H1 (cell line): Measurements from ENCODE around the gene FAM111A. TPM values are rescaled to one million over a fixed set of nuclear protein-coding genes. Genes with fewer than 3 reads are reported as not detected.
A peak's percentile ranks its signal among the peaks of the same experiment; 100 is the strongest.

Experiments used
- CTCF ChIA-PET: fragments of 300-600 bp; sonication (Branson Sonifier 250); formaldehyde crosslinking; loops from one replicate; lab custom pipeline; 2021; ENCODE audit not compliant: partially characterized antibody; lab: Charles Lee
- POLR2A ChIA-PET: fragments of 300-600 bp; sonication (Branson Sonifier 250); formaldehyde crosslinking; loops from one replicate; lab custom pipeline; 2021; ENCODE audit warnings: inconsistent platforms; ENCODE audit not compliant: partially characterized antibody; lab: Charles Lee
- DNase-seq, 2 experiments: peaks; one replicate each; pipeline versions ENCODE4 v3.0.0 to v3.0.0-alpha.2; 2010 to 2022; ENCODE audit warnings: low spot score in 2 of 2, low read depth in 1 of 2, mixed read lengths in 1 of 2
- FAIRE-seq: peaks from 2 replicates; lab custom pipeline; 2011; peaks lifted over from hg19 to GRCh38; lab: Jason Lieb, UNC
- H2AFZ ChIP-seq: 2 replicates; pipeline ENCODE4 v1.8.1; 2012; ENCODE audit warnings: low read length, inconsistent platforms
- H2AK5ac ChIP-seq: 2 replicates; pipeline ENCODE4 v1.6.1; 2013; ENCODE audit warnings: low read depth, low read length
- H2BK120ac ChIP-seq: replicated peaks from 2 replicates; pipeline ENCODE3; 2013; ENCODE audit warnings: low read depth, low read length, inconsistent platforms
- H2BK12ac ChIP-seq: 2 replicates; pipeline ENCODE4 v1.6.1; 2013; ENCODE audit warnings: low read depth, low read length
- H2BK15ac ChIP-seq: 2 replicates; pipeline ENCODE4 v1.6.1; 2013; ENCODE audit warnings: low read length
- H2BK20ac ChIP-seq: 2 replicates; pipeline ENCODE4 v1.6.1; 2013; ENCODE audit warnings: low read length
- H2BK5ac ChIP-seq: 2 replicates; pipeline ENCODE4 v1.6.1; 2013; ENCODE audit warnings: low read depth, low read length
- H3K14ac ChIP-seq: 2 replicates; pipeline ENCODE4 v1.6.1; 2013; ENCODE audit warnings: inconsistent platforms; ENCODE audit not compliant: insufficient read length
- H3K18ac ChIP-seq: 2 replicates; pipeline ENCODE4 v1.6.1; 2013; ENCODE audit warnings: low read length; ENCODE audit errors: extremely low read depth
- H3K23ac ChIP-seq: 2 replicates; pipeline ENCODE4 v1.6.1; 2013; ENCODE audit warnings: inconsistent platforms; ENCODE audit not compliant: insufficient read length
- H3K23me2 ChIP-seq: 2 replicates; pipeline ENCODE4 v1.6.1; 2013; ENCODE audit warnings: low read depth, low read length
- H3K27ac ChIP-seq: 2 replicates; pipeline ENCODE4 v1.6.1; 2011; ENCODE audit warnings: low read depth, low read length, inconsistent platforms
- H3K27me3 ChIP-seq, 4 experiments: replicated peaks in 1 of 4; 1 replicate in 1 of 4; 2 replicates in 3 of 4; pipeline versions ENCODE4 v1.6.1 to v1.8.1; 2011 to 2013; ENCODE audit warnings: low read length in 3 of 4, mild to moderate bottlenecking in 3 of 4, inconsistent platforms in 2 of 4, mixed read lengths in 2 of 4, moderate library complexity in 1 of 4; ENCODE audit not compliant: control insufficient read depth in 3 of 4, insufficient read depth in 3 of 4; ENCODE audit errors: extremely low read depth in 1 of 4
- H3K36me3 ChIP-seq, 4 experiments: 2 replicates each; pipeline versions ENCODE4 v1.6.1 to v1.8.1; 2011 to 2013; ENCODE audit warnings: mild to moderate bottlenecking in 4 of 4, low read length in 3 of 4, moderate library complexity in 2 of 4, control low read depth in 1 of 4, inconsistent platforms in 1 of 4; ENCODE audit not compliant: insufficient read depth in 4 of 4, control insufficient read depth in 2 of 4
- H3K4ac ChIP-seq: replicated peaks from 2 replicates; pipeline ENCODE3; 2013; ENCODE audit warnings: low read length, low read depth, mixed read lengths, inconsistent platforms; ENCODE audit not compliant: insufficient read length
- H3K4me1 ChIP-seq, 4 experiments: replicated peaks in 1 of 4; 1 replicate in 1 of 4; 2 replicates in 3 of 4; pipeline versions ENCODE4 v1.6.1 to v1.8.1; 2011 to 2013; ENCODE audit warnings: low read length in 3 of 4, inconsistent platforms in 2 of 4, mixed read lengths in 1 of 4; ENCODE audit not compliant: insufficient read depth in 4 of 4, control insufficient read depth in 3 of 4
- H3K4me2 ChIP-seq, 2 experiments: 2 replicates each; pipeline versions ENCODE4 v1.6.1 to v1.8.1; 2011 to 2013; ENCODE audit warnings: low read depth in 2 of 2, low read length in 2 of 2, control low read depth in 1 of 2, inconsistent platforms in 1 of 2, mild to moderate bottlenecking in 1 of 2; ENCODE audit not compliant: insufficient read depth in 1 of 2
- H3K4me3 ChIP-seq, 4 experiments: fragments of 200-600, 300-600 bp in 1 of 4; sonication (generic), shearing (Covaris generic), sonication (Bioruptor Twin) in 1 of 4; 2 replicates each; pipeline versions ENCODE4 v1.5.1 to v1.8.1; 2011 to 2016; ENCODE audit warnings: low read length in 4 of 4, low read depth in 3 of 4, control low read depth in 2 of 4, inconsistent platforms in 2 of 4, mild to moderate bottlenecking in 2 of 4, mixed read lengths in 1 of 4, moderate library complexity in 1 of 4; ENCODE audit not compliant: insufficient read depth in 2 of 4; ENCODE audit errors: extremely low read depth in 1 of 4
- H3K56ac ChIP-seq: replicated peaks from 2 replicates; pipeline ENCODE3; 2013; ENCODE audit warnings: low read depth, mild to moderate bottlenecking, mixed read lengths, low read length, inconsistent platforms; ENCODE audit not compliant: insufficient read length
- H3K79me1 ChIP-seq: 2 replicates; pipeline ENCODE4 v1.6.1; 2013; ENCODE audit warnings: low read depth, low read length, control low read depth
- H3K79me2 ChIP-seq, 2 experiments: 2 replicates each; pipeline versions ENCODE4 v1.6.1 to v1.8.1; 2012 to 2013; ENCODE audit warnings: low read length in 2 of 2, mild to moderate bottlenecking in 2 of 2, inconsistent platforms in 1 of 2; ENCODE audit not compliant: insufficient read depth in 2 of 2, control insufficient read depth in 1 of 2
- H3K9ac ChIP-seq, 4 experiments: replicated peaks in 1 of 4; 1 replicate in 1 of 4; 2 replicates in 3 of 4; pipeline versions ENCODE4 v1.6.1 to v1.8.1; 2011 to 2013; ENCODE audit warnings: low read depth in 3 of 4, low read length in 3 of 4, control low read depth in 2 of 4, mild to moderate bottlenecking in 2 of 4, moderate library complexity in 2 of 4, inconsistent platforms in 1 of 4; ENCODE audit errors: extremely low read depth in 1 of 4
- H3K9me3 ChIP-seq, 2 experiments: 2 replicates each; pipeline versions ENCODE4 v1.6.1 to v1.8.1; 2012 to 2013; ENCODE audit warnings: mild to moderate bottlenecking in 2 of 2, moderate library complexity in 2 of 2, control low read depth in 1 of 2, inconsistent platforms in 1 of 2, low read depth in 1 of 2, low read length in 1 of 2, mixed read lengths in 1 of 2; ENCODE audit not compliant: insufficient read depth in 2 of 2
- H4K20me1 ChIP-seq, 2 experiments: replicated peaks in 1 of 2; 2 replicates each; pipeline versions ENCODE3 to v1.8.1; 2011 to 2013; ENCODE audit warnings: inconsistent platforms in 2 of 2, low read length in 2 of 2, mild to moderate bottlenecking in 1 of 2; ENCODE audit not compliant: insufficient read depth in 2 of 2, control insufficient read depth in 1 of 2
- H4K5ac ChIP-seq: 2 replicates; pipeline ENCODE4 v1.6.1; 2013; ENCODE audit warnings: low read length, low read depth, mixed read lengths, inconsistent platforms; ENCODE audit not compliant: insufficient read length
- H4K8ac ChIP-seq: 2 replicates; pipeline ENCODE4 v1.8.0; 2013; ENCODE audit warnings: mild to moderate bottlenecking, moderate library complexity, low read length, inconsistent platforms; ENCODE audit not compliant: insufficient read depth; ENCODE audit errors: extremely low read depth
- H4K91ac ChIP-seq: replicated peaks from 2 replicates; pipeline ENCODE3; 2013; ENCODE audit warnings: low read length, mixed read lengths, inconsistent platforms; ENCODE audit not compliant: insufficient read length
- ATF2 ChIP-seq: IDR thresholded peaks from 2 replicates; pipeline ENCODE4 v1.6.1; 2012; ENCODE audit warnings: low read length, inconsistent platforms
- CBX8 ChIP-seq: fragments of 300-800, 300-1000 bp; sonication (generic); IDR thresholded peaks from 2 replicates; pipeline ENCODE4 v1.7.1; 2016; ENCODE audit warnings: low read depth, low read length, borderline replicate concordance
- CEBPB ChIP-seq: IDR thresholded peaks from 2 replicates; pipeline ENCODE4 v1.6.1; 2012; ENCODE audit warnings: low read depth, low read length
- EGR1 ChIP-seq: IDR thresholded peaks from 2 replicates; pipeline ENCODE4 v1.6.1; 2011; ENCODE audit warnings: low read depth, low read length, borderline replicate concordance
- EZH2 ChIP-seq: fragments of 200-600 bp; sonication (generic); IDR thresholded peaks from 2 replicates; pipeline ENCODE4 v1.7.1; 2012; ENCODE audit warnings: low read depth, mild to moderate bottlenecking, moderate library complexity, low read length, inconsistent platforms; ENCODE audit not compliant: severe bottlenecking
- JUND ChIP-seq: IDR thresholded peaks from 2 replicates; pipeline ENCODE4 v1.6.1; 2011; ENCODE audit warnings: mild to moderate bottlenecking, improper control_type of control experiment, low read length
- MAFK ChIP-seq: IDR thresholded peaks from 2 replicates; pipeline ENCODE4 v1.6.1; 2012; ENCODE audit warnings: low read depth, mild to moderate bottlenecking, improper control_type of control experiment, low read length
- NANOG ChIP-seq: IDR thresholded peaks from 2 replicates; pipeline ENCODE4 v1.6.1; 2011; ENCODE audit warnings: low read length, low read depth, mild to moderate bottlenecking, inconsistent platforms; ENCODE audit not compliant: insufficient read depth, poor library complexity, severe bottlenecking
- POU5F1 ChIP-seq: IDR thresholded peaks from 2 replicates; pipeline ENCODE4 v1.6.1; 2011; ENCODE audit warnings: low read depth, mild to moderate bottlenecking, low read length, moderate library complexity
- SP4 ChIP-seq: IDR thresholded peaks from 2 replicates; pipeline ENCODE4 v1.6.1; 2012; ENCODE audit warnings: low read length, inconsistent platforms
- TCF12 ChIP-seq: IDR thresholded peaks from 2 replicates; pipeline ENCODE4 v1.6.1; 2011; ENCODE audit warnings: low read depth, mild to moderate bottlenecking, low read length
- YY1 ChIP-seq: IDR thresholded peaks from 2 replicates; pipeline ENCODE4 v1.6.1; 2011; ENCODE audit warnings: low read depth, mild to moderate bottlenecking, low read length
- WGBS, 2 experiments: shearing (Covaris generic) in 1 of 2; methylation state at CpG; one replicate each; pipeline versions ENCODE4 v1.1.6 to v1.1.7; 2013 to 2015; ENCODE audit warnings: low lambda C conversion rate in 2 of 2, mixed read lengths in 2 of 2, inconsistent platforms in 1 of 2, low coverage in 1 of 2, missing lambda C conversion rate in 1 of 2; ENCODE audit not compliant: insufficient replicate concordance in 2 of 2, insufficient coverage in 1 of 2, insufficient read length in 1 of 2; ENCODE audit errors: extremely low coverage in 1 of 2, missing lambda C conversion rate in 1 of 2; 5-methylcytosine and 5-hydroxymethylcytosine counted together
- polyA plus RNA-seq, 7 experiments: library from polyadenylated mRNA; depleted of rRNA in 3 of 7; stranded (reverse) in 5 of 7; unstranded in 2 of 7; fragments of >200 nt in 5 of 7; fragments of 200-250 nt in 2 of 7; gene quantifications; 1 replicate in 5 of 7; 2 replicates in 1 of 7; 4 replicates in 1 of 7; pipeline versions ENCODE4 v1.2.1 to v1.2.3, GENCODE V29; 2011 to 2013; ENCODE audit warnings: missing spikeins in 2 of 7, mixed read lengths in 2 of 7
- total RNA-seq: library from RNA; stranded (reverse); fragmentation: NEBNext Ultra II Directional; extraction: Animal tissue kit (Norgen Biotek cat#: 25700); gene quantifications from 2 replicates; pipeline ENCODE4 v1.2.1, GENCODE V29; 2021

Gene FAM111A
- total and polyA plus RNA-seq, 2 of the 8 experiments (the other 6 are each of a cell fraction or from before 2014, with no cell fraction given), result 10.2 to 29.9 TPM

DNA sequence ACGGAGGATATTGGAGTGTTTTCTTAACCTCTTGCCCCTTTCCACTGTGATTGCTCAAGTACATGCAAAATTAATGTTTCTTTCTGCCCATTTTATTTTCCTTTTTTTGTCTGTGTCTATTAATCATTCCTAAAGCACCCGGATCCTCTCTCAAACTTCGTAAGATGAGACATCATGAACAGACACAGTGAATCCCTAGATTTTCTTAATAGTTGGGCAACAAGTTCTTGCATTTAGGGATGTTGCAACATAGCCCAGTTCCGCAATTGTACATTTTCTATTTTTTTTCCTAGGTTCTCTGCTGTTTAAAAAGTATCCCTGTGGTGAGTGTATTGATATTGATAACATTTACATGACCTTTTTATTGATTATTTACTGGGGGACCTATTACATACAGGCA lies 2.9 kb downstream of the FAM111A start:
- H3K4me2 ChIP-seq, result peak overlapping the region; percentile 54 to 69
- no peaks in the 10 kb centered on the region for H3K79me1 ChIP-seq
- no peak overlapping the region for H3K56ac ChIP-seq
- H3K27ac ChIP-seq, result no peak overlapping the region
- H3K9ac ChIP-seq, result peak overlapping the region in 1 of 4 experiments; percentile 60; a peak in 1 of 7 replicates
- DNase-seq (no peak), FAIRE-seq (no peak)
- H2BK15ac ChIP-seq, result no peak overlapping the region
- H3K14ac ChIP-seq, result no peak overlapping the region
- H2AK5ac ChIP-seq, result no peak overlapping the region
- peaks cover 0 to 10% of the 10 kb centered on the region in 2 experiments; a peak in 2 of 4 replicates for H3K79me2 ChIP-seq
- no peak overlapping the region for H4K8ac ChIP-seq
- H3K23me2 ChIP-seq, result peaks cover 6% of the 10 kb centered on the region; the same call in 1 of the 2 replicates
- no peaks in the 10 kb centered on the region for H3K9me3 ChIP-seq
- no peak overlapping the region for H2BK120ac ChIP-seq
- no peak overlapping the region for H2BK12ac ChIP-seq
- no peak overlapping the region for H4K91ac ChIP-seq
- no peak overlapping the region for H3K18ac ChIP-seq
- H4K5ac ChIP-seq, result no peak overlapping the region
- H2AFZ ChIP-seq, result no peak overlapping the region
- 69% methylated on average over 4 of the region's 4 CpGs; no CpG with 5 or more reads in 1 of the 2 experiments for WGBS, 2 experiments
- no peak overlapping the region for H3K23ac ChIP-seq
- H3K36me3 ChIP-seq, result peaks cover 0 to 11% (median 4%) of the 10 kb centered on the region in 4 experiments; a peak in 6 of 8 replicates
- H3K27me3 ChIP-seq, result no peaks in the 10 kb centered on the region; a peak in 1 of 7 replicates
- H3K4ac ChIP-seq, result no peak overlapping the region
- H2BK20ac ChIP-seq, result no peak overlapping the region
- H2BK5ac ChIP-seq, result 0 out of 2 replicates have a peak overlapping the region, but pooled peaks have one; percentile 66
- CTCF ChIA-PET, result interaction anchor here (0.6 to 6.1 kb wide), 7 partner anchors 11 to 246 kb away, joined by 3 to 65 read pairs (median 4); no protein-coding TSS in a partner anchor
- H3K4me1 ChIP-seq, result peaks cover 0 to 8% (median 0%) of the 10 kb centered on the region in 4 experiments; a peak in 4 of 7 replicates
- peak overlapping the region; percentile 37 to 75 (median 48); a peak in 7 of 8 replicates for H3K4me3 ChIP-seq
- POLR2A ChIA-PET, result interaction anchor here (0.7 to 2.2 kb wide), 6 partner anchors 12 to 240 kb away, joined by 3 to 15 read pairs (median 6); partner anchors contain the start of gene DTX4
- H4K20me1 ChIP-seq, result peaks cover 2 to 3% of the 10 kb centered on the region in 2 experiments
- TF ChIP-seq EGR1 (no peak), CEBPB (no peak), CBX8 (no peak), ATF2 (no peak), TCF12 (no peak), SP4 (no peak), NANOG (no peak), MAFK (no peak), POU5F1 (no peak), YY1 (no peak), EZH2 (no peak), JUND (no peak)
